Neural progenitor cell (in vitro differentiated cells): ENCODE data around the gene DHX29. TPM values are rescaled to one million over a fixed set of nuclear protein-coding genes. Genes with fewer than 3 reads are reported as not detected.

Experiments
- DNase-seq: peaks from one replicate; pipeline ENCODE4 v3.0.0-alpha.2; 2016; ENCODE audit warnings: low spot score
- H2AFZ ChIP-seq: fragments of 200-600 bp; sonication (generic); replicated peaks from 2 replicates; pipeline ENCODE4 v1.6.1; 2016; ENCODE audit warnings: antibody characterized with exemption
- H3F3A ChIP-seq: fragments of 200-600 bp; sonication (generic); 2 replicates; pipeline ENCODE4 v1.6.1; 2016; ENCODE audit warnings: antibody characterized with exemption, low read depth
- H3K27ac ChIP-seq: fragments of 200-600 bp; sonication (generic); 2 replicates; pipeline ENCODE4 v1.5.1; 2016; ENCODE audit warnings: mild to moderate bottlenecking
- H3K27me3 ChIP-seq: fragments of 200-600 bp; sonication (generic); 2 replicates; pipeline ENCODE4 v1.6.1; 2016; ENCODE audit warnings: mild to moderate bottlenecking, moderate library complexity
- H3K36me3 ChIP-seq: fragments of 200-600 bp; sonication (generic); 2 replicates; pipeline ENCODE4 v1.5.1; 2016
- H3K4me1 ChIP-seq: fragments of 200-600 bp; sonication (generic); 2 replicates; pipeline ENCODE4 v1.6.1; 2016; ENCODE audit warnings: mixed run types
- H3K4me2 ChIP-seq: fragments of 200-600 bp; sonication (generic); 2 replicates; pipeline ENCODE4 v1.6.1; 2016
- H3K4me3 ChIP-seq: fragments of 200-600 bp; sonication (generic); 2 replicates; pipeline ENCODE4 v1.5.1; 2016
- H3K79me2 ChIP-seq: fragments of 200-600 bp; sonication (generic); 2 replicates; pipeline ENCODE4 v1.6.1; 2016; ENCODE audit warnings: low read depth
- H3K9ac ChIP-seq: fragments of 200-600 bp; sonication (generic); 2 replicates; pipeline ENCODE4 v1.6.1; 2016
- H3K9me3 ChIP-seq: fragments of 200-600 bp; sonication (generic); 2 replicates; pipeline ENCODE4 v1.5.1; 2016; ENCODE audit warnings: low read depth
- H4K20me1 ChIP-seq: fragments of 200-600 bp; sonication (generic); 2 replicates; pipeline ENCODE4 v1.6.1; 2016; ENCODE audit warnings: low read depth
- H3K27ac Mint-ChIP-seq: 3 replicates; pipeline ENCODE4 v1.8.0; 2021; ENCODE audit warnings: mixed read lengths
- H3K27me3 Mint-ChIP-seq: 2 replicates; pipeline ENCODE4 v1.8.0; 2022; ENCODE audit warnings: low read depth, mild to moderate bottlenecking, inconsistent platforms, moderate library complexity, mixed read lengths; ENCODE audit not compliant: insufficient read depth
- H3K36me3 Mint-ChIP-seq: 3 replicates; pipeline ENCODE4 v1.8.0; 2021; ENCODE audit warnings: mixed read lengths
- H3K4me1 Mint-ChIP-seq: 3 replicates; pipeline ENCODE4 v1.8.0; 2021; ENCODE audit warnings: mixed read lengths
- H3K4me3 Mint-ChIP-seq: 3 replicates; pipeline ENCODE4 v1.8.0; 2021; ENCODE audit warnings: mild to moderate bottlenecking, moderate library complexity, mixed read lengths
- H3K9me3 Mint-ChIP-seq: 3 replicates; pipeline ENCODE4 v1.8.0; 2020; ENCODE audit warnings: mixed read lengths
- CTCF ChIP-seq: fragments of 200-600 bp; sonication (generic); IDR thresholded peaks from 2 replicates; pipeline ENCODE4 v1.5.1; 2017; ENCODE audit warnings: antibody characterized with exemption, mild to moderate bottlenecking
- EZH2 ChIP-seq: fragments of 200-600 bp; sonication (generic); IDR thresholded peaks from 2 replicates; pipeline ENCODE4 v1.6.1; 2017; ENCODE audit warnings: antibody characterized with exemption, mild to moderate bottlenecking, moderate library complexity
- EZH2phosphoT487 ChIP-seq: fragments of 200-600 bp; sonication (generic); IDR thresholded peaks from 2 replicates; pipeline ENCODE4 v1.6.1; 2017; ENCODE audit warnings: antibody characterized with exemption
- total RNA-seq: library from RNA; depleted of rRNA; stranded (reverse); fragments of >200 nt; gene quantifications from 2 replicates; pipeline ENCODE4 v1.2.3, GENCODE V29; 2015; ENCODE audit warnings: low replicate concordance

The DHX29 gene
- total RNA-seq = 28.2 and 44.0 TPM in 2 replicates

- Histone ChIP-seq H3K9ac (peak within 1 kb of the TSS; percentile 89), H3K27ac (peak within 1 kb of the TSS; percentile 91), H3K9me3 (no peaks in the 10 kb centered on the region), H2AFZ (peak within 1 kb of the TSS; percentile 86), H3K4me3 (peak within 1 kb of the TSS; percentile 69), H3K4me2 (peak within 1 kb of the TSS; percentile 86), H3K79me2 (peaks cover 96% of the 10 kb centered on the region), H3F3A (peaks cover 10% of the 10 kb centered on the region), H4K20me1 (peaks cover 19% of the 10 kb centered on the region), H3K36me3 (no peaks in the 10 kb centered on the region), H3K4me1 (peaks cover 27% of the 10 kb centered on the region), H3K27me3 (no peaks in the 10 kb centered on the region)
- Mint-ChIP-seq H3K9me3 (no peaks in the 10 kb centered on the region), H3K27me3 (no peaks in the 10 kb centered on the region), H3K4me1 (no peaks in the 10 kb centered on the region), H3K36me3 (peaks cover 28% of the 10 kb centered on the region), H3K4me3 (no peak within 1 kb of the TSS), H3K27ac (no peak within 1 kb of the TSS)
- peak; percentile 96 for DNase-seq
- TF ChIP-seq EZH2phosphoT487 (no peak), EZH2 (no peak), CTCF (no peak)
These were observed at the start of gene DHX29, which contains the start of gene MTREX for GRCh38 chr5:55307383-55308253. Gene DHX29 (minus strand): TSS chr5:55307694. CDS start chr5:55307573, 121 bp downstream. Gene MTREX (plus strand): TSS chr5:55307989. CDS start chr5:55308014, 25 bp downstream.

GRCh38 chr5:55356896-55357295, 49.4 kb upstream of the DHX29 start:
- no peaks in the 10 kb centered on the region for H4K20me1 ChIP-seq
- H3K36me3 ChIP-seq = peaks cover 25% of the 10 kb centered on the region
- H3F3A ChIP-seq = no peaks in the 10 kb centered on the region
- Mint-ChIP-seq H3K4me3 (no peak overlapping the region), H3K4me1 (no peaks in the 10 kb centered on the region), H3K36me3 (peaks cover 36% of the 10 kb centered on the region), H3K27me3 (no peaks in the 10 kb centered on the region), H3K9me3 (no peaks in the 10 kb centered on the region), H3K27ac (no peak overlapping the region)
- H3K9me3 ChIP-seq = no peaks in the 10 kb centered on the region
- no peak overlapping the region for H2AFZ ChIP-seq
- H3K27me3 ChIP-seq = no peaks in the 10 kb centered on the region
- no peaks in the 10 kb centered on the region for H3K4me1 ChIP-seq
- peaks cover 4% of the 10 kb centered on the region for H3K79me2 ChIP-seq
- H3K9ac ChIP-seq = no peak overlapping the region
- no peak overlapping the region for H3K4me3 ChIP-seq
- no peak overlapping the region for H3K4me2 ChIP-seq
- H3K27ac ChIP-seq = no peak overlapping the region
- DNase-seq = no peak
- no peak for TF ChIP-seq EZH2
- TF ChIP-seq EZH2phosphoT487 = no peak
- no peak for TF ChIP-seq CTCF

GRCh38 chr5:55350754-55351153, 43.3 kb upstream of the DHX29 start:
- Histone ChIP-seq H4K20me1 (no peaks in the 10 kb centered on the region), H3K79me2 (no peaks in the 10 kb centered on the region), H2AFZ (no peak overlapping the region), H3K4me3 (no peak overlapping the region), H3K27me3 (no peaks in the 10 kb centered on the region), H3K36me3 (peaks cover 36% of the 10 kb centered on the region), H3K4me1 (no peaks in the 10 kb centered on the region), H3K9ac (no peak overlapping the region), H3K9me3 (no peaks in the 10 kb centered on the region), H3F3A (no peaks in the 10 kb centered on the region), H3K4me2 (no peak overlapping the region), H3K27ac (no peak overlapping the region)
- no peak for TF ChIP-seq EZH2phosphoT487
- no peak for TF ChIP-seq EZH2
- TF ChIP-seq CTCF = no peak
- Mint-ChIP-seq H3K4me1 (no peaks in the 10 kb centered on the region), H3K9me3 (no peaks in the 10 kb centered on the region), H3K36me3 (peaks cover 34% of the 10 kb centered on the region), H3K27ac (no peak overlapping the region), H3K27me3 (no peaks in the 10 kb centered on the region), H3K4me3 (no peak overlapping the region)
- DNase-seq = no peak
